Measurements from ENCODE around the gene ITGA8.

- TF ChIP-seq, protein P1, sequence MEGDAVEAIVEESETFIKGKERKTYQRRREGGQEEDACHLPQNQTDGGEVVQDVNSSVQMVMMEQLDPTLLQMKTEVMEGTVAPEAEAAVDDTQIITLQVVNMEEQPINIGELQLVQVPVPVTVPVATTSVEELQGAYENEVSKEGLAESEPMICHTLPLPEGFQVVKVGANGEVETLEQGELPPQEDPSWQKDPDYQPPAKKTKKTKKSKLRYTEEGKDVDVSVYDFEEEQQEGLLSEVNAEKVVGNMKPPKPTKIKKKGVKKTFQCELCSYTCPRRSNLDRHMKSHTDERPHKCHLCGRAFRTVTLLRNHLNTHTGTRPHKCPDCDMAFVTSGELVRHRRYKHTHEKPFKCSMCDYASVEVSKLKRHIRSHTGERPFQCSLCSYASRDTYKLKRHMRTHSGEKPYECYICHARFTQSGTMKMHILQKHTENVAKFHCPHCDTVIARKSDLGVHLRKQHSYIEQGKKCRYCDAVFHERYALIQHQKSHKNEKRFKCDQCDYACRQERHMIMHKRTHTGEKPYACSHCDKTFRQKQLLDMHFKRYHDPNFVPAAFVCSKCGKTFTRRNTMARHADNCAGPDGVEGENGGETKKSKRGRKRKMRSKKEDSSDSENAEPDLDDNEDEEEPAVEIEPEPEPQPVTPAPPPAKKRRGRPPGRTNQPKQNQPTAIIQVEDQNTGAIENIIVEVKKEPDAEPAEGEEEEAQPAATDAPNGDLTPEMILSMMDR (IDR thresholded peaks at IDR 0.05), result no peak
- TF ChIP-seq EP300 (IDR thresholded peaks at IDR 0.05), result no peak
- TF ChIP-seq POLR2A (IDR thresholded peaks at IDR 0.05), result no peak
These were observed 124.5 kb downstream of the ITGA8 start for GRCh38 chr10:15595260-15595659.

Measured in ovary (tissue), 3 donors.